Trophoblast cell (in vitro differentiated cells and primary cell): ENCODE results near the gene GPR146.
"Not testable (repeated sequence)": the region's sequence is repeated elsewhere in the genome, so short reads cannot be mapped to it uniquely, and the experiment has no call there.

ENCODE experiments used
- DNase-seq, 2 donors: peaks; one replicate each; pipeline ENCODE4 v3.0.0-alpha.2; 2016
- H2AFZ ChIP-seq: 2 replicates; pipeline ENCODE4 v1.6.1; 2013; ENCODE audit warnings: low read length, moderate library complexity, mild to moderate bottlenecking; ENCODE audit not compliant: insufficient read depth, poor library complexity
- H2AK5ac ChIP-seq: 2 replicates; pipeline ENCODE4 v1.6.1; 2013; ENCODE audit warnings: mild to moderate bottlenecking, low read length
- H2BK120ac ChIP-seq: 2 replicates; pipeline ENCODE4 v1.6.1; 2013; ENCODE audit warnings: low read length, mild to moderate bottlenecking, moderate library complexity; ENCODE audit not compliant: insufficient read depth, poor library complexity
- H2BK12ac ChIP-seq: 2 replicates; pipeline ENCODE4 v1.6.1; 2013; ENCODE audit warnings: mild to moderate bottlenecking, low read length, moderate library complexity
- H2BK5ac ChIP-seq: 2 replicates; pipeline ENCODE4 v1.6.1; 2013; ENCODE audit warnings: low read length, low read depth, moderate library complexity, mild to moderate bottlenecking; ENCODE audit not compliant: poor library complexity
- H3K14ac ChIP-seq: 2 replicates; pipeline ENCODE4 v1.6.1; 2013; ENCODE audit warnings: mild to moderate bottlenecking, low read length
- H3K18ac ChIP-seq: 2 replicates; pipeline ENCODE4 v1.6.1; 2013; ENCODE audit warnings: mild to moderate bottlenecking, low read length
- H3K23ac ChIP-seq: 2 replicates; pipeline ENCODE4 v1.6.1; 2013; ENCODE audit warnings: low read length
- H3K27ac ChIP-seq: 2 replicates; pipeline ENCODE4 v1.5.1; 2013; ENCODE audit warnings: low read depth, mild to moderate bottlenecking, inconsistent platforms, low read length, moderate library complexity
- H3K27me3 ChIP-seq: 2 replicates; pipeline ENCODE4 v1.6.1; 2013; ENCODE audit warnings: inconsistent platforms, mild to moderate bottlenecking, low read length, moderate library complexity; ENCODE audit not compliant: insufficient read depth
- H3K36me3 ChIP-seq, 2 experiments: 1 replicate in 1 of 2; 2 replicates in 1 of 2; pipeline ENCODE4 v1.6.1; 2013; ENCODE audit warnings: low read length in 2 of 2, mild to moderate bottlenecking in 2 of 2, moderate library complexity in 1 of 2; ENCODE audit not compliant: insufficient read depth in 2 of 2, control insufficient read depth in 1 of 2
- H3K4ac ChIP-seq: 2 replicates; pipeline ENCODE4 v1.6.1; 2013; ENCODE audit warnings: low read depth, mild to moderate bottlenecking, low read length, moderate library complexity
- H3K4me1 ChIP-seq, 2 experiments: 1 replicate in 1 of 2; 2 replicates in 1 of 2; pipeline ENCODE4 v1.6.1; 2013; ENCODE audit warnings: low read length in 2 of 2, mild to moderate bottlenecking in 2 of 2, moderate library complexity in 1 of 2; ENCODE audit not compliant: insufficient read depth in 2 of 2, control insufficient read depth in 1 of 2
- H3K4me2 ChIP-seq: 2 replicates; pipeline ENCODE4 v1.6.1; 2013; ENCODE audit warnings: inconsistent platforms, mild to moderate bottlenecking, low read length, moderate library complexity
- H3K4me3 ChIP-seq: 2 replicates; pipeline ENCODE4 v1.5.1; 2013; ENCODE audit warnings: mild to moderate bottlenecking, low read depth, low read length, inconsistent platforms
- H3K79me1 ChIP-seq: one replicate; pipeline ENCODE4 v1.6.1; 2013; ENCODE audit warnings: low read length
- H3K79me2 ChIP-seq: 2 replicates; pipeline ENCODE4 v1.6.1; 2013; ENCODE audit warnings: low read length, mild to moderate bottlenecking; ENCODE audit not compliant: control insufficient read depth, insufficient read depth, poor library complexity
- H3K9ac ChIP-seq: 2 replicates; pipeline ENCODE4 v1.6.1; 2013; ENCODE audit warnings: mild to moderate bottlenecking, low read length
- H3K9me3 ChIP-seq: 2 replicates; pipeline ENCODE4 v1.6.1; 2013; ENCODE audit warnings: low read depth, mild to moderate bottlenecking, control low read depth, inconsistent platforms, low read length; ENCODE audit not compliant: insufficient read depth
- H4K12ac ChIP-seq: 2 replicates; pipeline ENCODE4 v1.6.1; 2013; ENCODE audit warnings: low read depth, mild to moderate bottlenecking, low read length, moderate library complexity
- H4K8ac ChIP-seq: 2 replicates; pipeline ENCODE4 v1.6.1; 2013; ENCODE audit warnings: low read depth, mild to moderate bottlenecking, low read length, moderate library complexity
- H4K91ac ChIP-seq: one replicate; pipeline ENCODE4 v1.6.1; 2013; ENCODE audit warnings: low read depth, mild to moderate bottlenecking, low read length, moderate library complexity
- WGBS: extraction: QIAGEN DNeasy Blood & Tissue Kit; methylation state at CpG from one replicate; pipeline ENCODE4 v1.1.7; 2013; ENCODE audit warnings: missing lambda C conversion rate; ENCODE audit not compliant: insufficient read length, insufficient coverage; ENCODE audit errors: extremely low coverage; 5-methylcytosine and 5-hydroxymethylcytosine counted together

Gene GPR146

DNA sequence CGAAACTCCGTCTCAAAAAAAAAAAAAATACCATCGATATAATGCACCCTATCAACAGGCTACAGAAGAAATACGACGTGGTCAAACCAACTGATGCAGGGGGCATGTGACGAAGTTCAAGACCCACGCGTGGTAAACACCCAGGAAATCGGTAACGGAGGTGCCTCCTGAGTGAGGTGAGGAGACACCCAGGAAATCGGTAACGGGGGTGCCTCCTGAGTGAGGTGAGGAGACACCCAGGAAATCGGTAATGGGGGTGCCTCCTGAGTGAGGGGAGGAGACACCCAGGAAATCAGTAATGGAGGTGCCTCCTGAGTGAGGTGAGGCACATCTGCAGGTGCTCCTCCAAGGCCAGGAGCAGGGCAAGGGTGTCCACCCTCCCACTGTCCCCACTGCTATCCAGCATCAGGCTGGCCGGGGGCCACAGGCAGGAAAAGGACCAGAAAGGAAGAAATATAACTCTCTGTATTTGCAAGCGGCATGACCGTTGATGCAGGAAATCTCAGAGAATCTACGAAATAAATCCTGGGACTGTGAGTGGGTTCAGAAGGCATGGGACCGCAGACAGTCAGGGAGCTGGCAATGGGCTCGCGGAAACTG is 10.7 kb upstream of the GPR146 start:
- Histone ChIP-seq H2BK12ac (no peak overlapping the region), H3K18ac (no peak overlapping the region), H3K4me1 (peaks cover 8 to 10% of the 10 kb centered on the region in 2 experiments), H4K12ac (no peak overlapping the region), H3K27me3 (no peaks in the 10 kb centered on the region), H3K23ac (no peak overlapping the region), H3K9me3 (peaks cover 11% of the 10 kb centered on the region), H3K4me3 (no peak overlapping the region), H3K79me2 (no peaks in the 10 kb centered on the region), H2AFZ (no peak overlapping the region), H3K36me3 (no peaks in the 10 kb centered on the region), H4K8ac (no peak overlapping the region), H2AK5ac (no peak overlapping the region), H3K4me2 (no peak overlapping the region), H2BK120ac (no peak overlapping the region), H3K79me1 (peaks cover 3% of the 10 kb centered on the region), H3K4ac (no peak overlapping the region), H2BK5ac (no peak overlapping the region), H4K91ac (no peak overlapping the region), H3K14ac (no peak overlapping the region), H3K27ac (no peak overlapping the region), H3K9ac (no peak overlapping the region)
- no peak for DNase-seq
- WGBS: no CpG with 5 or more reads among the region's 20 CpGs

DNA sequence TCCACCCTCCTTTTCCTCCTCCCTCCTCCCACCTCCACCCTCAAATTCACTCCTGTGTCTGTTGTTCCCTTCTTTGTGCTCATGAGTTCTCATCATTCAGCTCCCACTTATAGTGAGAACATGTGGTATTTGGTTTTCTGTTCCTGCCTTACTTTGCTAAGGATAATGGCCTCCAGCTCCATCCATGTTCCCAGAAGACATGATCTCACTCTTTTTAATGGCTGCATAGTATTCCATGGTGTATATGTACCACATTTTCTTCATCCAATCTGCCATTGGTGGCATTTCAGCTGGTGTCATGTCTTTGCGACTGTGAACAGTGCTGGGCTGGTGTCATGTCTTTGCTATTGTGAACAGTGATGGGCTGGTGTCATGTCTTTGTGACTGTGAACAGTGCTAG is 9.6 kb upstream of the GPR146 start:
- H3K27me3 ChIP-seq, H3K79me2 ChIP-seq, H2BK5ac ChIP-seq, DNase-seq, H3K4me3 ChIP-seq, H3K14ac ChIP-seq, H3K27ac ChIP-seq, H3K23ac ChIP-seq, H2BK12ac ChIP-seq, H3K18ac ChIP-seq, H4K91ac ChIP-seq, H3K4me1 ChIP-seq, H4K8ac ChIP-seq, H3K4me2 ChIP-seq, H2AK5ac ChIP-seq, H2BK120ac ChIP-seq, H4K12ac ChIP-seq, H3K36me3 ChIP-seq, H3K9ac ChIP-seq, H2AFZ ChIP-seq, H3K79me1 ChIP-seq, H3K4ac ChIP-seq: not testable (repeated sequence)
- H3K9me3 ChIP-seq: peaks cover 11% of the 10 kb centered on the region
- WGBS: no CpG with 5 or more reads among the region's 1 CpG

DNA sequence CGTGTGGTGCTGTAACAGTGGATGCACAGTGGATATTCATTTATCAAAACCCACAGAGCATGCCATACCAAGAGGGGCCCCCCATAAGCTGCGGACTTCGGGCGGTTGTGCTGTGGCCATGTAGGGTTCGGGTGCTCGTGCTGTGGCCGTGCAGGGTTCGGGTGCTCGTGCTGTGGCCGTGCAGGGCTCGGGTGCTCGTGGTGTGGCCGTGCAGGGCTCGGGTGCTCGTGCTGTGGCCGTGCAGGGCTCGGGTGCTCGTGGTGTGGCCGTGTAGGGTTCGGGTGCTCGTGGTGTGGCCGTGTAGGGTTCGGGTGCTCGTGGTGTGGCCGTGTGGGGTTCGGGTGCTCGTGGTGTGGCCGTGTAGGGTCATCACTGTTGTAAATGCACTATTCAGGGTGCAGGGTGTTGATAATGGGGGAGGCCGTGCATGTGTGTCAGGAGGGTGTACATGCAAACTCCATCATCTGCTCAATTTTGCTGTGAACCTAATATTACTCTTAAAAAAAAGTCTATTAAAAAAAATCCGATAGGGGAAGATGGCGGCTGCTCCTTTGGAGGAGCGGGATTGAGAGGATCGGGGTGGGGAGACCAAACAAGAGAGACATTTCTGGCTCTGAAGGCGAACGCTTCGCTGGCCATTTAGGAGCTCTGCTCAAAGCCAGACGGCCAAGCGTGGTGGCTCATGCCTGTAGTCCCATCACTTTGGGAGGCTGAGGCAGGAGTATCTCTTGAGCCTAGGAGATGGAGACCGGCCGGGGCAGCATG is 8.0 kb upstream of the GPR146 start:
- not testable (repeated sequence) for H4K12ac ChIP-seq, H3K27me3 ChIP-seq, H2AFZ ChIP-seq, H3K36me3 ChIP-seq, H4K91ac ChIP-seq, H3K4me1 ChIP-seq, H3K79me2 ChIP-seq, H3K18ac ChIP-seq, DNase-seq, H3K79me1 ChIP-seq, H2BK5ac ChIP-seq, H3K14ac ChIP-seq, H4K8ac ChIP-seq, H3K23ac ChIP-seq, H2BK120ac ChIP-seq, H2AK5ac ChIP-seq, H3K27ac ChIP-seq, H3K4me3 ChIP-seq, H3K9ac ChIP-seq, H3K4ac ChIP-seq, H3K4me2 ChIP-seq, H2BK12ac ChIP-seq
- no CpG with 5 or more reads among the region's 40 CpGs for WGBS
- peaks cover 11% of the 10 kb centered on the region for H3K9me3 ChIP-seq

DNA sequence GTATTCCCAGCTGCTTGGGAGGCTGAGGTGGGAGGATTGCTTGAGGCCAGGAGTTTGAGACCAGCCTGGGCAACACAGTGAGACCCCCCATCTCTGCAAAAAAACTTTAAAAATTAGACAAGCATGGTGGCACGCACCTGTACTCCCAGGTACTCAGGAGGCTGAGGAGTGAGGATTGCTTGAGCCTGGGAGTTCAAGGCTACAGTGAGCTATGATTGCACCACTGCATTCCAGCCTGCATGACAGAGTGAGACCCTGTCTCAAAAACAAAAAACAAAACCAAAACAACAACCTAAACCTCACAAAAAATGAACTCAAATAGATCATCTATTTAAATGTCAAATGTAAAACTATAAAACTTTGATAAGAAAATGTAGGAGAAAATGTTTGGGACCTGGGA is 4.1 kb upstream of the GPR146 start:
- not testable (repeated sequence) for H3K4me3 ChIP-seq, H3K14ac ChIP-seq, H3K23ac ChIP-seq, H3K27me3 ChIP-seq, H3K27ac ChIP-seq, H4K91ac ChIP-seq, H3K36me3 ChIP-seq, H2AK5ac ChIP-seq, H4K8ac ChIP-seq, H3K9me3 ChIP-seq, H2BK120ac ChIP-seq, DNase-seq, H3K18ac ChIP-seq, H3K9ac ChIP-seq, H2BK5ac ChIP-seq, H3K4ac ChIP-seq, H3K79me2 ChIP-seq, H2BK12ac ChIP-seq, H3K79me1 ChIP-seq, H3K4me1 ChIP-seq, H2AFZ ChIP-seq, H4K12ac ChIP-seq, H3K4me2 ChIP-seq
- no CpG with 5 or more reads among the region's 1 CpG for WGBS
